SK-N-MC (cell line): ENCODE data around the gene DCLK1.

Experiments
- EZH2 ChIP-seq: fragments of 200-600 bp; sonication (generic); IDR thresholded peaks from one replicate; pipeline ENCODE4 v1.6.1; 2017; ENCODE audit warnings: antibody characterized with exemption
- FOXP2 ChIP-seq: optimal IDR thresholded peaks from 2 replicates; pipeline ENCODE3; 2011; ENCODE audit warnings: mild to moderate bottlenecking, moderate library complexity; ENCODE audit not compliant: insufficient read depth; ENCODE audit errors: extremely low read length, control extremely low read depth
- POLR2AphosphoS5 ChIP-seq: IDR thresholded peaks from 2 replicates; pipeline ENCODE4 v1.6.1; 2012; ENCODE audit warnings: mild to moderate bottlenecking, low read depth, low read length, borderline replicate concordance

DNA sequence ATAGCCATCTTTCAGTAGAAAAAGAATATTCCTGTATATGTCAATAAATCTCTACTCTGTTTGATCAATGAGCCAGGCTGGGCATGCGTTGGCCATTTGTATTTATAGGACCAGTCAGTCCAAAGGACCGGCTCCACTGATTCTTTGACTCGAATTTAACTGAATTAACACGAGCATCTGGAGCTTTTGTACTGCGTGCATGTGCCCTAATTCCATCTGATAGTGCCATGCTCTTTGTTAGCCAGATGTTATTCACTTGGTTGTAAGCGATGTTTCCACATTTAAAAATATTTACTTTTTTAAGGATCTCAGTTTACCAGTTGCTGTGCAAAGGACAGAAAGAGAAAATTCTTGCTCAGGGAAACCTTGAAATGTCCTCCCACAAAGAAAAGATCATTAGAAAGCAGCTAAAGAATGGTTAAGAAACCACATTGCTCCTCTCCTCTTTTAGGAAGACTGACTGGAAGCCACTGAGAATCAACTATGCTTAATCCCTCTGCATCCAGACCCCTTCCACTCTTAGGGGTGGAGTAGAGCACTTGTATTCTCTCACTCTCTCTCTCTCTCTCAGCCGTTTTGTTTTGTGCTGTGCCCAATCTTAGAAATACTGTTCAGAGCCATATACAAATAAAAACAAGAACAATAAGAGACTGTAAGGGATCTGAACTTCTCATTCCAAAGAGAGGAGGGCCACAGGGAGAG, 165.8 kb downstream of the DCLK1 start:
- TF ChIP-seq POLR2AphosphoS5 (no peak), EZH2 (no peak), FOXP2 (no peak)
